Neural cell (in vitro differentiated cells): ENCODE measurements around the gene CD180.

Experiments used
- CTCF ChIP-seq: fragments of 450-650 bp; IDR thresholded peaks from 2 replicates; pipeline ENCODE4 v1.5.1; 2014; ENCODE audit warnings: antibody characterized with exemption, mild to moderate bottlenecking, moderate library complexity; ENCODE audit not compliant: poor library complexity, severe bottlenecking
- SMC3 ChIP-seq: fragments of 450-650 bp; conservative IDR thresholded peaks from 2 replicates; pipeline ENCODE4 v1.6.1; 2014; ENCODE audit warnings: antibody characterized with exemption, mild to moderate bottlenecking, moderate library complexity; ENCODE audit not compliant: poor library complexity

GRCh38 chr5:67160272-67160671, 36.3 kb downstream of the CD180 start:
- TF ChIP-seq SMC3 (no peak), CTCF (no peak)
